A673 (cell line): ENCODE results near the gene KCNAB3. TPM values are rescaled to one million over a fixed set of nuclear protein-coding genes. Genes with fewer than 3 reads are reported as not detected.
A peak's percentile ranks its signal among the peaks of the same experiment; 100 is the strongest.

Source experiments
- BruUV-seq: library from RNA; stranded (reverse); fragments of 400-500 nt; replicated peaks from 2 replicates; lab custom pipeline; 2021; lab: Mats Ljungman, UMichigan
- CTCF ChIA-PET: fragments of 300-600 bp; sonication (Branson Sonifier 250); formaldehyde crosslinking; loops from one replicate; lab custom pipeline; 2022; ENCODE audit warnings: antibody characterized with exemption; lab: Charles Lee
- POLR2A ChIA-PET: fragments of 300-600 bp; sonication (Branson Sonifier 250); formaldehyde crosslinking; loops from one replicate; lab custom pipeline; 2022; ENCODE audit warnings: antibody characterized with exemption; ENCODE audit not compliant: low non-redundant PET; lab: Charles Lee
- DNase-seq: peaks from one replicate; pipeline ENCODE4 v3.0.0-alpha.2; 2015; ENCODE audit warnings: low spot score
- H3K27ac ChIP-seq: fragments of 200-600 bp; sonication (generic); 2 replicates; pipeline ENCODE4 v1.5.1; 2016; ENCODE audit warnings: mixed run types, low read depth, mild to moderate bottlenecking, mixed read lengths, antibody characterized with exemption, low read length; ENCODE audit not compliant: poor library complexity, severe bottlenecking
- H3K27me3 ChIP-seq: fragments of 200-600 bp; sonication (generic); replicated peaks from 2 replicates; pipeline ENCODE4 v1.6.1; 2017; ENCODE audit warnings: mixed run types, low read depth, mild to moderate bottlenecking, mixed read lengths, antibody characterized with exemption, low read length; ENCODE audit not compliant: insufficient read depth, poor library complexity
- H3K36me3 ChIP-seq: fragments of 200-600 bp; sonication (generic); 2 replicates; pipeline ENCODE4 v1.6.1; 2016; ENCODE audit warnings: mixed run types, mild to moderate bottlenecking, mixed read lengths, antibody characterized with exemption, low read length; ENCODE audit not compliant: insufficient read depth, poor library complexity, severe bottlenecking
- H3K4me1 ChIP-seq: fragments of 200-600 bp; sonication (generic); 2 replicates; pipeline ENCODE4 v1.6.1; 2017; ENCODE audit warnings: mixed run types, mild to moderate bottlenecking, mixed read lengths, antibody characterized with exemption, low read length; ENCODE audit not compliant: insufficient read depth, poor library complexity, severe bottlenecking
- H3K4me3 ChIP-seq: fragments of 200-600 bp; sonication (generic); 2 replicates; pipeline ENCODE4 v1.5.1; 2016; ENCODE audit warnings: low read depth, mixed run types, mild to moderate bottlenecking, mixed read lengths, low read length; ENCODE audit not compliant: poor library complexity, severe bottlenecking
- H3K9me3 ChIP-seq: fragments of 200-600 bp; sonication (generic); 2 replicates; pipeline ENCODE4 v1.6.1; 2016; ENCODE audit warnings: mixed run types, low read depth, mild to moderate bottlenecking, mixed read lengths, antibody characterized with exemption, low read length; ENCODE audit not compliant: poor library complexity, severe bottlenecking
- EZH2 ChIP-seq: fragments of 200-600 bp; sonication (generic); IDR thresholded peaks from 2 replicates; pipeline ENCODE4 v1.6.1; 2017; ENCODE audit warnings: borderline replicate concordance, low read depth, mild to moderate bottlenecking, mixed read lengths, antibody characterized with exemption, low read length; ENCODE audit not compliant: poor library complexity, severe bottlenecking
- intact Hi-C: fragments of 100-400 bp; cut with micrococcal nuclease; formaldehyde crosslinking; loops from one replicate; pipeline ENCODE4 v1.10.0; 2022; ENCODE audit not compliant: unreplicated experiment
- total RNA-seq: library from RNA; stranded (reverse); gene quantifications from 2 replicates; pipeline ENCODE4 v1.2.3, GENCODE V29; 2021
- TF ChIP-seq, protein P1 (sequence below): fragments of 300-800, 200-600 bp; sonication (generic); conservative IDR thresholded peaks from 2 replicates; pipeline ENCODE4 v1.5.1; 2017; ENCODE audit warnings: low read depth, mild to moderate bottlenecking, antibody characterized with exemption, low read length, moderate library complexity, mixed read lengths

The KCNAB3 gene
- total RNA-seq, 1 experiment from 2014 or later = 24.8 TPM

DNA sequence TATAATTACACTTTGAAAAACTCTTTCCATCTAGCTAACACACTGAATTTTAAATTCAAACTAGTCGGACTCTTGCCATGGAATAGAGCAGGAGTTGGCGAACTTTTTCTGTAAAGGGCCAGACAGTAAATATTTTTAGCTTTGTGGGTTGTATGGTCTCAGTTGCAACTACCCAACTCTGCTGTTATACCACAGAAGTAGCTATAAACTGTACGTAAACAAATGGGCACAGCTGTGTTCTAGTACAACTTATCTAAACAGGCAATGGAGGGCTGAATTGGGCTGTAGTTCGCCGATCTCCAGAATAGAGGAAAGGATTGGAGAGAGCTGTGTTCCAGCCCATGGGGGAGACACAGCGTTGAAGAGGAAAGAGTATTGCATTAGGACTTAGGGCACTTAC is 11.1 kb upstream of the KCNAB3 start:
- ChIA-PET CTCF (no interaction called here), POLR2A (no interaction called here)
- Histone ChIP-seq H3K36me3 (peaks cover 81% of the 10 kb centered on the region), H3K4me3 (no peak overlapping the region), H3K9me3 (no peaks in the 10 kb centered on the region), H3K4me1 (no peaks in the 10 kb centered on the region), H3K27me3 (no peaks in the 10 kb centered on the region), H3K27ac (no peak overlapping the region)
- intact Hi-C loops = no loop called here
- no peak for DNase-seq
- TF ChIP-seq EZH2 = no peak
- TF ChIP-seq, protein P1, sequence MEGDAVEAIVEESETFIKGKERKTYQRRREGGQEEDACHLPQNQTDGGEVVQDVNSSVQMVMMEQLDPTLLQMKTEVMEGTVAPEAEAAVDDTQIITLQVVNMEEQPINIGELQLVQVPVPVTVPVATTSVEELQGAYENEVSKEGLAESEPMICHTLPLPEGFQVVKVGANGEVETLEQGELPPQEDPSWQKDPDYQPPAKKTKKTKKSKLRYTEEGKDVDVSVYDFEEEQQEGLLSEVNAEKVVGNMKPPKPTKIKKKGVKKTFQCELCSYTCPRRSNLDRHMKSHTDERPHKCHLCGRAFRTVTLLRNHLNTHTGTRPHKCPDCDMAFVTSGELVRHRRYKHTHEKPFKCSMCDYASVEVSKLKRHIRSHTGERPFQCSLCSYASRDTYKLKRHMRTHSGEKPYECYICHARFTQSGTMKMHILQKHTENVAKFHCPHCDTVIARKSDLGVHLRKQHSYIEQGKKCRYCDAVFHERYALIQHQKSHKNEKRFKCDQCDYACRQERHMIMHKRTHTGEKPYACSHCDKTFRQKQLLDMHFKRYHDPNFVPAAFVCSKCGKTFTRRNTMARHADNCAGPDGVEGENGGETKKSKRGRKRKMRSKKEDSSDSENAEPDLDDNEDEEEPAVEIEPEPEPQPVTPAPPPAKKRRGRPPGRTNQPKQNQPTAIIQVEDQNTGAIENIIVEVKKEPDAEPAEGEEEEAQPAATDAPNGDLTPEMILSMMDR = no peak
- BruUV-seq = no TSS peak

- H3K36me3 ChIP-seq = peaks cover 80% of the 10 kb centered on the region
Measured at GRCh38 chr17:7940034-7940433, 10.4 kb upstream of the KCNAB3 start.

GRCh38 chr17:7935859-7936258 is 6.2 kb upstream of the KCNAB3 start:
- H3K9me3 ChIP-seq = no peaks in the 10 kb centered on the region
- intact Hi-C loops = no loop called here
- DNase-seq = no peak
- H3K36me3 ChIP-seq = peaks cover 54% of the 10 kb centered on the region
- no TSS peak for BruUV-seq
- no peaks in the 10 kb centered on the region for H3K27me3 ChIP-seq
- peaks cover 18% of the 10 kb centered on the region for H3K4me1 ChIP-seq
- no peak for TF ChIP-seq EZH2
- TF ChIP-seq, protein P1 = no peak
- CTCF ChIA-PET = no interaction called here
- POLR2A ChIA-PET = no interaction called here
- no peak overlapping the region for H3K4me3 ChIP-seq
- peak overlapping the region; percentile 17 for H3K27ac ChIP-seq

More at GRCh38 chr17:7940034-7940433, 10.4 kb upstream of the KCNAB3 start:
- Histone ChIP-seq H3K27ac (no peak overlapping the region), H3K27me3 (no peaks in the 10 kb centered on the region), H3K4me1 (peaks cover under 1% of the 10 kb centered on the region), H3K4me3 (no peak overlapping the region), H3K9me3 (no peaks in the 10 kb centered on the region)
- TF ChIP-seq, protein P1 = no peak
- TF ChIP-seq EZH2 = no peak
- no TSS peak for BruUV-seq
- ChIA-PET CTCF (no interaction called here), POLR2A (no interaction called here)
- intact Hi-C loops = no loop called here
- DNase-seq = no peak
